GM13976 (cell line): ENCODE data around the gene L3MBTL3.

Experiments
- DNase-seq: peaks from one replicate; pipeline ENCODE4 v3.0.0; 2012; ENCODE audit warnings: low spot score
- CTCF ChIP-seq: IDR thresholded peaks from 2 replicates; pipeline ENCODE4 v1.5.1; 2012; ENCODE audit warnings: borderline replicate concordance, mild to moderate bottlenecking; ENCODE audit not compliant: insufficient read depth; ENCODE audit errors: extremely low read depth, missing control alignments, control extremely low read depth
- in situ Hi-C: fragments of 300-500 bp; cut with MboI; formaldehyde crosslinking; loops from one replicate; pipeline ENCODE4 v1.12.0; 2022; ENCODE audit warnings: low sequenced_read_pairs, mixed read lengths, inconsistent platforms; ENCODE audit not compliant: unreplicated experiment

L3MBTL3 gene

GRCh38 chr6:130120731-130121130, 102.3 kb downstream of the L3MBTL3 start:
- no peak for TF ChIP-seq CTCF
- in situ Hi-C loops: no loop called here
- DNase-seq: no peak

GRCh38 chr6:130122243-130122642, 103.9 kb downstream of the L3MBTL3 start:
- no peak for DNase-seq
- no peak for TF ChIP-seq CTCF
- in situ Hi-C loops: no loop called here

GRCh38 chr6:130127195-130127594, 108.8 kb downstream of the L3MBTL3 start:
- no peak for DNase-seq
- no peak for TF ChIP-seq CTCF
- in situ Hi-C loops: no loop called here

- DNase-seq: no peak
- in situ Hi-C loops: no loop called here
- no peak for TF ChIP-seq CTCF
Observed at GRCh38 chr6:130128326-130128725, 109.9 kb downstream of the L3MBTL3 start.

- in situ Hi-C loops: no loop called here
- DNase-seq: no peak
- no peak for TF ChIP-seq CTCF
Observed at GRCh38 chr6:130129762-130130246, 111.4 kb downstream of the L3MBTL3 start.

- in situ Hi-C loops: no loop called here
- peak; percentile 21 for DNase-seq
- TF ChIP-seq CTCF: no peak
Observed at GRCh38 chr6:130132286-130132701, 113.9 kb downstream of the L3MBTL3 start.

- no peak for DNase-seq
- TF ChIP-seq CTCF: no peak
- in situ Hi-C loops: no loop called here
Observed at GRCh38 chr6:130134582-130134981, 116.2 kb downstream of the L3MBTL3 start.
